ENCODE results near the gene SEL1L2. TPM values are rescaled to one million over a fixed set of nuclear protein-coding genes. Genes with fewer than 3 reads are reported as not detected.

Gene SEL1L2
- total and polyA plus RNA-seq, 4 donors: 0.95 to 6.3 TPM; not detected in 2

DNA sequence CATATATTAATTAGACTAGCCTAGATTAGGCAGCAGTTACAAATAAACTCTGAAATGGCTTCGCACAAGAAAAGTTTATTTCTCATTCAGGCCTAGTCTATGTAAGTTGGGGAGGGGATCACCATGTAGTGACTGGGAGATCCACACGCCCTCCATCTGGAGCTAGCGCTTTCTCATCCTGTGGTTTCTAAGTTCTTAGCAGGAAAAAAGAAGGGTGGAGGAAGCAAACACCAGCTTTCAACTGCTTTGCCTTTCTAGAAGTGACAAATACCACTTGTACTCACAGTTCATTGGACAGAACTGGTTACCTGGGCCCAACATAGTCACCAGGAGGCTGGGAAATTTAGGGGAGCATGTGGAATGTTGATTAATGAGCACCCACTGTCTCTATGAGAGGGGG lies 158.9 kb downstream of the SEL1L2 start:
- DNase-seq (no peak), ATAC-seq (ENCODE audit: low FRiP score) (no peak)
- WGBS, 2 donors: 82 to 83% methylated on average over 3 of the region's 3 CpGs
- no peaks in the 10 kb centered on the region for H3K27me3 ChIP-seq (ENCODE audit: control insufficient read depth in 1 of 2, insufficient read depth in 2 of 2, low read length in 1 of 2)
- no peak overlapping the region for H3K27ac ChIP-seq (ENCODE audit: low read depth in 1 of 2, low read length in 2 of 2)
- no peaks in the 10 kb centered on the region for H3K36me3 ChIP-seq (ENCODE audit: control insufficient read depth in 1 of 2, insufficient read depth in 2 of 2, low read length in 1 of 2)
- H3K4me1 ChIP-seq (ENCODE audit: control insufficient read depth in 1 of 2, insufficient read depth in 2 of 2, low read length in 2 of 2): no peaks in the 10 kb centered on the region
- no peaks in the 10 kb centered on the region for H3K9me3 ChIP-seq (ENCODE audit: control insufficient read depth, low read length)
- H3K4me3 ChIP-seq (ENCODE audit: low read length in 2 of 2): no peak overlapping the region
- intact Hi-C loops (cut with DNase I): no loop called here

DNA sequence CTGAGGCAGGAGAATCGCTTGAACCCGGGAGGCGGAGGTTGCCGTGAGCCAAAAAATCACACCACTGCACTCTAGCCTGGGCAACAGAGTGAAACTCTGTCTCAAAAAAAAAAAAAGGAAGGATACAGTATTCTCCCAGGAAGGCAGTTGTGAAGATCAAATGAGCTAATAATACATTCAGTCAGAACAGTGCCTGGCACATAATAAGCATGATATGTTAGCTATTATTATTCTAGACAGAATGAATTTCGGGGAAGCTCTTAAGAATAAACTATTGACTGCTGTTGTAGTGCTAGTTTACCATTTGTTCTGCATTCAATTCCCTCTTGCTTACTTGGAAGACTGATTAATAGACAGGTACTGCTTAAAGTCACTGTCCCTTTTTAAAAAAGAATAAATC lies 164.9 kb downstream of the SEL1L2 start:
- H3K4me1 ChIP-seq (ENCODE audit: control insufficient read depth in 1 of 2, insufficient read depth in 2 of 2, low read length in 2 of 2): no peaks in the 10 kb centered on the region
- no peaks in the 10 kb centered on the region for H3K27me3 ChIP-seq (ENCODE audit: control insufficient read depth in 1 of 2, insufficient read depth in 2 of 2, low read length in 1 of 2)
- H3K27ac ChIP-seq (ENCODE audit: low read depth in 1 of 2, low read length in 2 of 2): no peak overlapping the region
- 83 to 93% methylated on average over 4 to 5 of the region's 5 CpGs for WGBS, 2 donors
- no peaks in the 10 kb centered on the region for H3K36me3 ChIP-seq (ENCODE audit: control insufficient read depth in 1 of 2, insufficient read depth in 2 of 2, low read length in 1 of 2)
- intact Hi-C loops (cut with DNase I): loop anchor here (10.0 kb wide), 2 partner anchors 119 to 129 kb away; no protein-coding TSS in a partner anchor
- H3K9me3 ChIP-seq (ENCODE audit: control insufficient read depth, low read length): peaks cover 1% of the 10 kb centered on the region
- ATAC-seq (ENCODE audit: low FRiP score) (no peak), DNase-seq (no peak)
- H3K4me3 ChIP-seq (ENCODE audit: low read length in 2 of 2): no peak overlapping the region

DNA sequence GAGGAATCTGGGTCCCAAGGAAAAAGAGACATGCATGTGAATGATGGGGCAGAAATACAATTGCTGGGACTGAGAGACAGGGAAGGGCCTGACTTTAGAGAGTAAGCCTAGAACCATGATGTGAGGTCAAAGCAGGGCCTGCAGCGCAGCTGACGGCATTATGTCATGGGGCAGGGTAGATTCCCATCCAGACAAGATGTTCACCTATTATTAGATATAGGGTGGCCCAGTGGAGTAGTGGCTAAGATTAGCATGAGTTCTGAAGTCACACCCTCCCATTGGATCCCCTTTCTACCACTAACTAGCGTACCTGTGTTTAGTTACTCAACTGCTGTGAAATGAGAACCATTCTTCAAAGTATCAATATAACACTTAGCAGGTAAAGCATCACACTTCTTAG lies 166.0 kb downstream of the SEL1L2 start:
- 95 to 96% methylated on average over 3 of the region's 3 CpGs for WGBS, 2 donors
- H3K9me3 ChIP-seq (ENCODE audit: control insufficient read depth, low read length): peaks cover 1% of the 10 kb centered on the region
- no peaks in the 10 kb centered on the region for H3K36me3 ChIP-seq (ENCODE audit: control insufficient read depth in 1 of 2, insufficient read depth in 2 of 2, low read length in 1 of 2)
- H3K4me1 ChIP-seq (ENCODE audit: control insufficient read depth in 1 of 2, insufficient read depth in 2 of 2, low read length in 2 of 2): no peaks in the 10 kb centered on the region
- DNase-seq (no peak), ATAC-seq (ENCODE audit: low FRiP score) (no peak)
- no peak overlapping the region for H3K27ac ChIP-seq (ENCODE audit: low read depth in 1 of 2, low read length in 2 of 2)
- intact Hi-C loops (cut with DNase I): loop anchor here (10.0 kb wide), 2 partner anchors 120 to 130 kb away; no protein-coding TSS in a partner anchor
- H3K4me3 ChIP-seq (ENCODE audit: low read length in 2 of 2): no peak overlapping the region
- H3K27me3 ChIP-seq (ENCODE audit: control insufficient read depth in 1 of 2, insufficient read depth in 2 of 2, low read length in 1 of 2): no peaks in the 10 kb centered on the region

DNA sequence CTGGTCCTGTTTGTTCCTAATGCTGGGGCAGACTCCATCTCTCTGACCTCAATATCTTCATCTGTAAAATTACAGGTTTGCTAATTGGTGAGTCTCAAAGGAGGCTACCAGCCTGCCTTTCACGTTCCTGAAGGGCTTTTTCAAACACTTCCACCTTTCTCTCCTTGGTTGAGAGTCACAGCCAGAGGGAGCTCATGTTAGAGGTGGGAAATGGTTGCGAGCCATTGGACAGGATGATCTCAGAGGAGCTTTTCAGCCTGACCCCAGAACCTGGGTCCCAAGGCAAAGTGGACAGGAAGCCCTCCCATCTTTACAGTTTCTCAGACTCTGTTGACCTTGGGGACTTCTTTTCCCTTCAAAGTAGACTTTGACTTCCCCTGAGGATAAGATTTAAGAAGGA lies 168.0 kb downstream of the SEL1L2 start:
- H3K4me3 ChIP-seq (ENCODE audit: low read length in 2 of 2): no peak overlapping the region
- intact Hi-C loops (cut with DNase I): loop anchor here (10.0 kb wide), 2 partner anchors 122 to 132 kb away; no protein-coding TSS in a partner anchor
- H3K4me1 ChIP-seq (ENCODE audit: control insufficient read depth in 1 of 2, insufficient read depth in 2 of 2, low read length in 2 of 2): no peaks in the 10 kb centered on the region
- ATAC-seq (ENCODE audit: low FRiP score) (no peak), DNase-seq (no peak)
- no peaks in the 10 kb centered on the region for H3K36me3 ChIP-seq (ENCODE audit: control insufficient read depth in 1 of 2, insufficient read depth in 2 of 2, low read length in 1 of 2)
- peaks cover 1% of the 10 kb centered on the region for H3K9me3 ChIP-seq (ENCODE audit: control insufficient read depth, low read length)
- WGBS, 2 donors: 53 to 67% methylated on average over 2 of the region's 2 CpGs
- no peaks in the 10 kb centered on the region for H3K27me3 ChIP-seq (ENCODE audit: control insufficient read depth in 1 of 2, insufficient read depth in 2 of 2, low read length in 1 of 2)
- H3K27ac ChIP-seq (ENCODE audit: low read depth in 1 of 2, low read length in 2 of 2): no peak overlapping the region

DNA sequence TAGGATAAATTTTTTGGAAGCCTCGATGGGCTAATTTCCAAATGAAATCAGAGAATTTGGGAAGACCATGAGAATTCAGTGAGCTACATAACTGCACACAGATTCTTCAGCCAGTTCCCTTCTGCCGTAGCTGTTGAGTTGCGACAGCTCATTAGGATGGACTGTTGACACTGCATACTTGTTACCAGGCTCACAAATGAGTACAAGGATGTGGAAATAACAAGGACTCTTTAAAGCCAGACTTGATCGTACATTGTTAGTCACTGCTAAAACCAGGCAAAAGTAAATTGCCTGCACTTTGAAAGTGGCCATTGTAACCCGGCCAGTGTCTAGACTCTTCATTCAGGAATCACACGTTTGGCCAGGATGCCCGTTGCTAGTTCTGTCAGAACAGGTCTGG lies 168.5 kb downstream of the SEL1L2 start:
- intact Hi-C loops (cut with DNase I): loop anchor here (2.0 to 10.0 kb wide), 3 partner anchors 123 to 233 kb away; no protein-coding TSS in a partner anchor
- no peaks in the 10 kb centered on the region for H3K4me1 ChIP-seq (ENCODE audit: control insufficient read depth in 1 of 2, insufficient read depth in 2 of 2, low read length in 2 of 2)

DNA sequence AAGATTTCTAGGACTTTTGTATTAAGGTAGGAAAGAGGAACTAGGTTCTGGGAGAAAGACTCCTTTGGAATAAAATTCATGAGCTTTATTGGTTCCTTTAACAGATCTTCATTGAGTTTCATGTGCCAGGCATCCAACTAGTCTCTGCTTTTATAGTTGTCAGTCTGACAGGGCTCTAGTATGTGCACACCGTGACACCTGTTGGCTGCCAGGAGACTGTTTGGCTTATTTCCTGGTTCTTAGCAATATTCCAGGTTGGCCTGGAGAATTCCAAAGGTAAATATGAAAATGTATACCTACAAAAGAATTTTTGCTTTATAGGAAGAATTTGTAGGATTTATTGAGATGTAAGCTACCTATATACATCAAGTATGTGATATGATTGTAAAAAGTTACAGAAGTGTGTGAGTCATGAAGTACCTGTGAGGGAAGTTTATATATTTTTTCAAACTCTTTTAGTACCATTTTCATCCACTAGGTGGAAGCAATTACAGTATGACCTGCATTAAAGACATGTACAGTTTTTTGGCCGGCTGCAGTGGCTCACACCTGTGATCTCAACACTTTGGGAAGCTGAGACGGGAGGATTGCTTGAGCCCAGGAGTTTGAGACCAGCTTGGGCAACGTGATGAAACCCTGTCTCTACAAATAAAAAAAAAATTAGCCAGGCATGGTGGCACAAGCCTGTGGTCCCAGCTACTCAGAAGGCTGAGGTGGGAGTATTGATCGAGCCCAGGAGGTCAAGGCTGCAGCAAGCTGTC lies 170.3 kb downstream of the SEL1L2 start:
- no peak overlapping the region for H3K27ac ChIP-seq (ENCODE audit: low read depth in 1 of 2, low read length in 2 of 2)
- peaks cover 1% of the 10 kb centered on the region for H3K9me3 ChIP-seq (ENCODE audit: control insufficient read depth, low read length)
- DNase-seq: peak in 1 of 2 donors; percentile 65
- no peak overlapping the region for H3K4me3 ChIP-seq (ENCODE audit: low read length in 2 of 2)
- peaks cover 0 to 1% of the 10 kb centered on the region in 2 donors for H3K36me3 ChIP-seq (ENCODE audit: control insufficient read depth in 1 of 2, insufficient read depth in 2 of 2, low read length in 1 of 2)
- 28 to 29% methylated on average over 5 of the region's 5 CpGs for WGBS, 2 donors
- no peaks in the 10 kb centered on the region for H3K27me3 ChIP-seq (ENCODE audit: control insufficient read depth in 1 of 2, insufficient read depth in 2 of 2, low read length in 1 of 2)
- intact Hi-C loops (cut with DNase I): loop anchor here (2.0 to 10.0 kb wide), 3 partner anchors 125 to 235 kb away; no protein-coding TSS in a partner anchor
- peak; percentile 69 for ATAC-seq (ENCODE audit: low FRiP score)
- H3K4me1 ChIP-seq (ENCODE audit: control insufficient read depth in 1 of 2, insufficient read depth in 2 of 2, low read length in 2 of 2): no peaks in the 10 kb centered on the region

More for the DNA sequence above, 168.5 kb downstream of the SEL1L2 start:
- WGBS, 2 donors: 87 to 90% methylated on average over 7 of the region's 7 CpGs
- no peak overlapping the region for H3K27ac ChIP-seq (ENCODE audit: low read depth in 1 of 2, low read length in 2 of 2)
- ATAC-seq (ENCODE audit: low FRiP score) (peak; percentile 67), DNase-seq (peak in 1 of 2 donors; percentile 32)
- no peaks in the 10 kb centered on the region for H3K36me3 ChIP-seq (ENCODE audit: control insufficient read depth in 1 of 2, insufficient read depth in 2 of 2, low read length in 1 of 2)
- H3K27me3 ChIP-seq (ENCODE audit: control insufficient read depth in 1 of 2, insufficient read depth in 2 of 2, low read length in 1 of 2): no peaks in the 10 kb centered on the region
- no peak overlapping the region for H3K4me3 ChIP-seq (ENCODE audit: low read length in 2 of 2)
- H3K9me3 ChIP-seq (ENCODE audit: control insufficient read depth, low read length): peaks cover 1% of the 10 kb centered on the region

DNA sequence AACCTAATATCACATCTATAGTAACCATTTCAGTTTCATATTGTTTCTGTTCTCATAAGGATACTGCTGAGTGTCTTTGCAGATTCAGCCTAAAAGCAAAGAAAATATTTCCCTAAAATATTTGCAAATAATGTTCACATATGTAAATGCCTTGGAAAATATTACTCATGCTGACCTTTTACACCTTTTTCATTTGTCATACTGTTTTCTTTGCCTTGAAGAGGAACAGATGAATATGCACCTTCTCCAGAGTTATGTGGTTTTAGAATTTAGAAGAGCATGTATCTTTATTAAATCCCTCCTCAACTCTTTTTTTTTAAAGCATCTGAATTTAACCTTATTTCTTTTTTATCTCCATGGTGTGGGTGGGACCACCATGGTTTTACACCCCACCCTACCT lies 173.1 kb downstream of the SEL1L2 start:
- DNase-seq (no peak), ATAC-seq (ENCODE audit: low FRiP score) (no peak)
- Histone ChIP-seq H3K27me3 (ENCODE audit: control insufficient read depth in 1 of 2, insufficient read depth in 2 of 2, low read length in 1 of 2) (no peaks in the 10 kb centered on the region), H3K4me3 (ENCODE audit: low read length in 2 of 2) (no peak overlapping the region), H3K9me3 (ENCODE audit: control insufficient read depth, low read length) (peaks cover 1% of the 10 kb centered on the region), H3K27ac (ENCODE audit: low read depth in 1 of 2, low read length in 2 of 2) (no peak overlapping the region), H3K4me1 (ENCODE audit: control insufficient read depth in 1 of 2, insufficient read depth in 2 of 2, low read length in 2 of 2) (no peaks in the 10 kb centered on the region), H3K36me3 (ENCODE audit: control insufficient read depth in 1 of 2, insufficient read depth in 2 of 2, low read length in 1 of 2) (peaks cover 3 to 6% of the 10 kb centered on the region in 2 donors)
- intact Hi-C loops (cut with DNase I): no loop called here

DNA sequence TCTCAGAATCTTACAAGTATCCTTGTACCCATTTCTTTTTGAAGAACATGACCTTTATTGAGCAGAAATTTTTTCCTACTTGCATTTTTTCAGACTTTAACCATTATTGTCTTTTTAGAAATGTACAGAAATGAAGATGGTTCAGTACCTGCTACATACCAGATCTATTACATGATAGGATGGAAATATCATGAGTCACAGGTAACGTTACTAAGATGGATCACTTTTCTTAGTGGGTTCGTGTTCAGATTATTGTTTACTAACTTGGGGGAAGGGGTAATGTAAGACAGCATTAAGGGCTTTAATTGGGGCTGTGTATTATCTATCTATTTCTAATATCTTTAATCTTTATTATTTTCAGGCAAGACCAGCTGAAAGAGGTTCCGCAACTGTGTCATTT lies 173.7 kb downstream of the SEL1L2 start:
- Histone ChIP-seq H3K9me3 (ENCODE audit: control insufficient read depth, low read length) (peaks cover 1% of the 10 kb centered on the region), H3K27ac (ENCODE audit: low read depth in 1 of 2, low read length in 2 of 2) (no peak overlapping the region), H3K4me1 (ENCODE audit: control insufficient read depth in 1 of 2, insufficient read depth in 2 of 2, low read length in 2 of 2) (no peaks in the 10 kb centered on the region), H3K36me3 (ENCODE audit: control insufficient read depth in 1 of 2, insufficient read depth in 2 of 2, low read length in 1 of 2) (peaks cover 3 to 6% of the 10 kb centered on the region in 2 donors), H3K27me3 (ENCODE audit: control insufficient read depth in 1 of 2, insufficient read depth in 2 of 2, low read length in 1 of 2) (no peaks in the 10 kb centered on the region), H3K4me3 (ENCODE audit: low read length in 2 of 2) (no peak overlapping the region)
- ATAC-seq (ENCODE audit: low FRiP score): no peak
- no peak for DNase-seq
- intact Hi-C loops (cut with DNase I): no loop called here
- WGBS, 2 donors: 74 to 77% methylated on average over 3 of the region's 3 CpGs

DNA sequence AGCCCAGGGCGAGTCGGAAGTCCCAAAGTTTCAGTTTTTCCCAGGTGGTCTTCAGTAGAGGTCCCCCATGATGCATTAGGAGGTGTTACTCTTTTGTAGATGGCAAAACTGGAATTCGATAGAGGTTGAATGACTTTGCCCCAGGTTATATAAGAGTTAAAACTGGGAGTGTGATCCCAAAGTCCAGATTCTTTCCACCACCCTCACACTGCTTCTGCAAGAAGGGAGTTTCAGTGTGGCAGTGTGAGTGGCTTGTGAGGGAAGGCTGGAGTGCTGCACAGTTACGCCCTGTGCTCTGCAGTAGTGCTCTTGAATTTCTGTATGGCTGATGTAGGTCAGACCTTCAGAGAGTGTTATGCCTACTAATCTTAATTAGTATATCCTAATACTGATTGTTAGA lies 175.7 kb downstream of the SEL1L2 start:
- WGBS, 2 donors: 81 to 84% methylated on average over 4 of the region's 4 CpGs
- Histone ChIP-seq H3K4me1 (ENCODE audit: control insufficient read depth in 1 of 2, insufficient read depth in 2 of 2, low read length in 2 of 2) (no peaks in the 10 kb centered on the region), H3K27ac (ENCODE audit: low read depth in 1 of 2, low read length in 2 of 2) (no peak overlapping the region), H3K36me3 (ENCODE audit: control insufficient read depth in 1 of 2, insufficient read depth in 2 of 2, low read length in 1 of 2) (peaks cover 10 to 14% of the 10 kb centered on the region in 2 donors), H3K4me3 (ENCODE audit: low read length in 2 of 2) (no peak overlapping the region), H3K9me3 (ENCODE audit: control insufficient read depth, low read length) (no peaks in the 10 kb centered on the region), H3K27me3 (ENCODE audit: control insufficient read depth in 1 of 2, insufficient read depth in 2 of 2, low read length in 1 of 2) (no peaks in the 10 kb centered on the region)
- ATAC-seq (ENCODE audit: low FRiP score): no peak
- no peak for DNase-seq
- intact Hi-C loops (cut with DNase I): no loop called here
